Esophagus muscularis mucosa (tissue), 3 donors: Measurements from ENCODE around the gene ANKRD44.

ENCODE experiments used
- CTCF ChIP-seq, 3 experiments: fragments of 200-600 bp in 2 of 3; fragments of 450-650 bp in 1 of 3; sonication (generic) in 2 of 3; IDR thresholded peaks; one replicate each; pipeline ENCODE4 v1.5.1; 2017 to 2019; ENCODE audit warnings: antibody characterized with exemption in 3 of 3, mild to moderate bottlenecking in 2 of 3, moderate library complexity in 1 of 3
- POLR2A ChIP-seq: fragments of 450-650 bp; IDR thresholded peaks from one replicate; pipeline ENCODE4 v1.6.1; 2017; ENCODE audit warnings: antibody characterized with exemption, moderate library complexity, mild to moderate bottlenecking, low read depth

- TF ChIP-seq CTCF (IDR thresholded peaks at IDR 0.05) = no peak
- TF ChIP-seq POLR2A = no peak
Observed at GRCh38 chr2:197216361-197216979, 94.1 kb downstream of the ANKRD44 start.
